ENCODE measurements around the gene RHOBTB1.
"Not testable (repeated sequence)": the region's sequence is repeated elsewhere in the genome, so short reads cannot be mapped to it uniquely, and the experiment has no call there.

The RHOBTB1 gene

DNA sequence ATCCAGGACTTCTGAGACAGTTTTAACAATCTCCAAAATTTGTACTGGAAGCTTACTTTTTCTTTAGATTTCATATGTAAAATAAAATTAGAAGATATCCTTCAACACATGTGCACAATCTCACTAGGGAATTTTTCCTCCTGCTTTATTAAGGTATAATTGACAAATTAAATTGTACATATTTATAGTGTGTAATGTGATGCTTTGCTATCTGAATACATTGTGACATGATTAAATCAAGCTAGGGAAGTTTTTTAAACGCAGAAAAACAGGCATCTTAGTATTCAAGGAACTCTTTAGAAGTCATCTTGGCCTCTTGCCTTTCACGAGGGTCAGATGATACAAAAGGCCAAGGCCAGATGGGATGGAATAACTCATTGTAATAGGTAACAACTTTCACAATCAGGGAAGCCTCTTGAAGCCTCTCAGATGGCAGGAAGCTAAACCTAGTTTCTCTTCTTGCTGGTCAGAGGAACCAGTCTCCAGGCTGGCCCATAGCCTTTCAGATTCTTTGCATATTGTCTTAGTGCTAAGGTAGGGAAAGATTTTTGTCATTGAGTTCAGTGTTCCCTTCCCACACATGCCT is 78.7 kb downstream of the RHOBTB1 start:
- no peak for DNase-seq (ENCODE audit: low spot score)

DNA sequence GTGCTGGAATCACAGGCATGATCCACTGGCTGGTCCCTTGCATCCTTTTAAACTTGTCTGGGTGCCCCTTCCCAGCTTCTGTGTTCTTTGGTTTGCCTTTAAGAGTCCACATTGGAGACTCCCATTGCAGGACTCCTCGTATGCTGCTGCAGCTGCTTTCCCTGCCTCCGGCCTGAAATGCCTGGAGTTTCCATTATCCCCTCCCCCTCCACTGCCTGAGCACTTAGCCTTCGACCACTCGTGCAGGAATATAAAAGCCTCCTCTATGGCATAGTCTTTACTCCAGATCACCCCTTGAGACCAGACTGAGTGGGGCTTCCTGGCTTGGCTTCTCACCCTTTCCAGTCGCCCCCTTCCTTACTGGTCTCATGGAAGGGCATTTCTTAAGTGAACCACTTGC is 80.2 kb downstream of the RHOBTB1 start:
- DNase-seq (ENCODE audit: low spot score) = no peak

DNA sequence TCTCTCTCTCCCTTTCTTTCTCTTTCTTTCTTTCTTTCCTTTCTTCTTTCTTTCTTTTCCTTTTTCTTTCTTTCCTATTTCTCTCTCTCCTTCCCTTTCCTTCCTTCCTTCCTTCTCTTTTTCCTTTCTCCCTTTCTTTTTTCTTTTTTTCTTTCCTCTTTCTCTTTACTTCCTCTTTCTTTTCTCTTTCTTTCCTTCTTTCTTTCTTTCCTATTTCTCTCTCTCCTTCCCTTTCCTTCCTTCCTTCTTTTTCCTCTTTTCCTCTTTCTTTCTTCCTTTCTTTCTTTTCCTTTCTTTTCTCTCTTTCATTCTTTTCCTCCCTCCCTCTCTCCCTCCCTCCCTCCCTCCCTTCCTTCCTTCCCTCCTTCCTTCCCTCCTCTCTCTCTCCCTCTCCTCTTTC is 81.5 kb downstream of the RHOBTB1 start:
- DNase-seq (ENCODE audit: low spot score) = no peak

DNA sequence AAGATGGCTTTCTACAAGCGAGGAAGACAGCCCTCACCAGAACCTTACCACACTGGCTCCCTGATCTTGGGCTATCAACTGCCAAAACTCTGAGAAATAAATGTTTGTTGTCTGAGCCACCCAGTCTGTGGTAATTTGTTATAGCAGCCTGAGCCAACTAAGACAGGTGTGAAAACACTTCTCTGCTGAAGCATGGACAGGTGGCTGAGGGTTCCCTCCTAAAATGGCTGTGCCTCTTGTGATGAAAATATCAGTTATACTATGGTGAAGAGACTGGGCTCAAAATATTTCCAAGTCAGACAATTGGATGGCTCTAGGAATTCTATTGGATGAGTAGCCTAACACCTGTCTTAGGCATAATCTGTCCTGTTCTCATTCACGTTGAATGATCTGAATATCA is 87.6 kb downstream of the RHOBTB1 start:
- no peak for DNase-seq (ENCODE audit: low spot score)

DNA sequence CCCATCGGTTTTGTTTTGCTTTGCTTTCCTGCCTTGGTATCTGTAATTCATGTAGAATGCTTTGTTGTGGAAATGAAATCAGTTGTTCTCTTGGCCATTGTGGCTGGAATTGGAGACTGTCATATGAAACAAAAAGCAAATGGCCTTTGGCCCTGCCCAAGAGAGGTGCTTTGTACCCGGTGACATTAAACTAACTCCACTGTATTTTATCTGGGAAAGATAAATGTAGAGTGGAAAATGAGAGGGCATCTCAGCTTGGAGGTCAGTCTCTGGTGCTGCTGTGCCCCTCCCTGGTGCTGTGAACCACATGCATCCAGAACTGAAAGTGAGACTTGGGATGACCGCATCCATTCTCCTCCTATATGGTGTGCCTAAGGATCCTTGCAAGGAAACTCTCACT is 90.3 kb downstream of the RHOBTB1 start:
- no peak for DNase-seq (ENCODE audit: low spot score)

DNA sequence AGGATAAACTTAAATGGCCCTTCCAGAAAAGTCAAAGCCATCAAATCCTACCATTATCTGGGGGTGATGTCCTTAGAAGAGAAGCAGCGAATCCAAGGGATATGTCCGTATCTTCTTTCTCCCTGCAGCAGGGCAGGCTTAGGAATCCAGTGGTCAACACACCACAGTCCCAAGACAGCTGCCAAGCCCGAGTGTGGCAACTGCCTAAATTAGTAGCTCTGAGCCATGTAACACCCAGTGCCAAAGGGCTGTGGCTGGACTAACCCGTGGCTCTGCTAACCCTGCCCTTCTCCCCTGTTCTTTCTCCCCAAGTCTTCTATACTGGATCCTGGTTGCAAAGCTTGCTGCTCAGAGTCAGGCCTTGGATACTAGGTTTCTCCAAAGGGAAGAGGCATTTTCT is 90.9 kb downstream of the RHOBTB1 start:
- DNase-seq (ENCODE audit: low spot score) = no peak

DNA sequence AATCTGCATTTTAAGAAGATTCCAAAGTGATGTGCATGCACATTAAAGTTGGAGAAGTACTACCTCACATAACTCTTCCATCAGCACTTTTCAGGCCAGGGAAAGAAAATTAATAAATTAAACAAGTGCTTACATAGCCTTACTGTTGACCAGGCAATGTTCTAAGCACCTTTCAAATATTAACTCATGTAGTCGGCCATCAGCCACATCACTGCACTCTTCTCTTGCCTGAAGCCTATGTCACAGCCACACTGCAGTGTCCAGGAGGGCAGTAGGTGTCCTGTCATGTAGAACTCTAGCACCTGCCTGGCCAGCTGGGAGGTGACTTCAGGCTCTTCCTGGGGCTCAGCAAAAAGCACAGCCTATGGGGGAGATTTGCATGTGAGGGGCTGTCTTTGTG is 94.2 kb downstream of the RHOBTB1 start:
- peak; percentile 35 for DNase-seq (ENCODE audit: low spot score)

DNA sequence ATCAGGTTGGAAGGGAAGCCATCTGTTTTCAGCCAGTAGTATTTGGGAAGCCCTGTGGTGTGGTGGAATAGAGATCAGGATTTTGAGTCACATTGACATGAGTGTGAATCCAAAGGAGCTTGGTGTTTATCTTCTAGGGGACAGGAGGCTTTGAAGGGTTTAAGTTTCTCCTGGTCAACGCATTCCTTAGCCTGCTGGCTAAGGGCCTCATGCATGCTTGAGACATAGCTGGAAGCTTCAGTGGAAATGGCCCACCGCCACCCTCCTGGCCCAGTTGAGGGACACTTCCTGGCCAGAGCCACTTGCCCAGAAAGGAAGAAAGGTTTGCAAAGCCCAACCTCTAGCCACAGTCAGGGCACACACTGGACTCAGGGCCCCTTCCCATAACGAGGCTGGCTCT is 94.8 kb downstream of the RHOBTB1 start:
- DNase-seq (ENCODE audit: low spot score) = no peak

DNA sequence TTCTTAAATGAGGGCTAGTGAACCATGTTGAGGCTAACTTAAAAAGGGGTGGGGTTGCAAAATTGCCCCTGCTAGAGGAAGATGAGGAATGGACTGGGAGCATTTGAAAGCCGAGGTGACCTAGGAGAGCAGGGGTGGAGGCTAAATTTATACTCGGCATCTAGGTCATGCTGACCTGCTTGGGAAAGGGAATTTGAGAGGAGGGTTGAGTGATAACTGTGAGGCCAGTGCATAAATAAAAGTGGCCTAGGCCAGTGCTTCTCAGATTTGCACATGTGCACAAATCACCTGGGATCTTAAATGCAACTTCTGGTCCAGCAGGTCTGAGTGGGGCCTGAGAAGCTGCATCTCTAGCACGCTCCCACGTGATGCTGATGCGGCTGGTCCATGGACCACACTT is 95.3 kb downstream of the RHOBTB1 start:
- no peak for DNase-seq (ENCODE audit: low spot score)

DNA sequence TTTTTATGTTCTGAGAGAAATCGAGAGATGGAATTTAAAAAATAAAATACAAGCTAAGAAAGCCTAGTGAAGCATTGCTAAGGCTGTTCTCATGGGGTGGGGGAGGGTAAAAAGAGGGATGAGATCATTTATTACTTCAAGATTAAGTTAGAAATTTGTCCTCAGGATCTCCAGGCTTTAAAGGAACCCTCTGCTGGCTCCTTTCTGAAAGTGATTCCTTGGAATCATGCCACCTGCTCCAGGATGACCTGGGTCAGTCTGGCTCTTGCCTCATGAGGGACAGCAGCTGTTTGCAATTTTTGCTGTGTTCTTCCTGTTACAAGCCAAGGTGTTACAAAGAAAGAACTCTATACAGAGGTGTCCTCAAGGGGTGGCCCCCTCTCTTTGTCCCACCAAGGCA is 95.9 kb downstream of the RHOBTB1 start:
- DNase-seq (ENCODE audit: low spot score) = peak; percentile 71

DNA sequence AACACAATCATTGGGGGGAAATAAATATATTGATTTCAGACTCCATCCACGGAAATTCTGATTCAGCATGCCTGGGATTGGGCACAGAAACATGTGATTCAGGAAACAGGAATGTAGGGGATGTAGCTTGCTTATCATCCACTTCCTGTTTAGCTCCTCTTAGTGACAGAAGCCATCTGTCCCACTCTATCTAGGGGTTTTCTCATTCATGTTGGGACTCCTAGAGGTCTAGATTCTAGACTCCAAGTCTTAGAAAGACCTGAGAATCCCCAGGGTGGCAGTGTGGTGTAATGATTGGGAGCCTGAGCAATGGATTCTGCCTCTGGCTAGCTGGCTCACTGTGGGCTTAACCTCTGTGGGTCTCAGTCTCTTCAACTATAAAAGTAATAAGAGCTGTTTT is 97.8 kb downstream of the RHOBTB1 start:
- peak; percentile 64 for DNase-seq (ENCODE audit: low spot score)

DNA sequence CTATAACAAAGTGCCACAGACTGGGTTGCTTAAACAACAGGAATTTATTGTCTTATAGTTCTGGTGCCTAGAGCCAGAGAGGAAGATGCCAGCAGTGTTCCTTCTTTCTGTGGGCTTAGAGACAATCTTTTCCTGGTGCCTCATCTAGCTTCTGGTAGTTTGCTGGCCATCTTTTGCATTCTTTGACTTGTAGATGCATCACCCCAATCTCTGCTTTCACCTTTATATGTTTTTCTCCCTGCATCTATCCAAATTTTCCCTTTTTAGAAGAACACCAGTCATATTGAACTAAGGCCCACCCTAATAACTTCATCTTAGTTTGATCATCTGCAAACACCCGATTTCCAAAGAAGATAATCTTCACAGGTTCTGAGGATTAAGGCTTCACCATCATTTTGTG is 98.9 kb downstream of the RHOBTB1 start:
- DNase-seq (ENCODE audit: low spot score) = no peak

DNA sequence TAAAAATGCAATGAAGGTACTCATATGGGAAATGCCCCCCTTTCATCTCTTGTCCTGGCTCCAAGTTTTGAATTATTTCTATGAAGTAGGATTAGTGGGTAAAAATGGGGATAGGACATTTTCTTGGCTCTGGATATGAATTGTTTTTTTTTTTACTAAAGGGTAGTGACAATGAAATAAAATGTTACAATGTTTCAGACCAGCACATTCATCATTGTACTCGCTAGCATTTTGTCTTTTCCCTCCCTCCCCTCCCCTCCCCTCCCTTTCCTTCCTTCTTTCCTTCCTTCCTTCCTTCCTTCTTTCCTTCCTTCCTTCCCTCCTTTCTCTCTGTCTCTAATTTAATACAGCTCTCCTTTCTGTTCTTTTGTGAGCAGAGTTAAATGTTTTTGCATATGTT is 101.3 kb downstream of the RHOBTB1 start:
- no peak for DNase-seq (ENCODE audit: low spot score)

DNA sequence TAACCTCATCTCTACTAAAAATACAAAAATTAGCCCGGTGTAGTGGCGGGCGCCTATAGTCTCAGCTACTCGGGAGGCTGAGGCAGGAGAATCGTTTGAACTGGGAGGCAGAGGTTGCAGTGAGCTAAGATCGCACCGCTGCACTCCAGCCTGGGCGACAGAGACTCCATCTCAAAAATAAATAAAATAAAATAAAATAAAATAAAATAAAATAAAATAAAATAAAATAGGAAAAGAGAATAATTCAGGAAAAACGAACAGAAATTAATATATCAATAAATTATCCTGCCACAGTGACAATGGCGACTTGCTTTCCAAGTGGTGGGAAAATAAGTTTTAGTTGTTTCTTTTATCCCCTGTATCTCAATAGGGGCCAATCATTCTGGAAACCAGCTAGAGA is 102.8 kb downstream of the RHOBTB1 start:
- not testable (repeated sequence) for DNase-seq (ENCODE audit: low spot score)

DNA sequence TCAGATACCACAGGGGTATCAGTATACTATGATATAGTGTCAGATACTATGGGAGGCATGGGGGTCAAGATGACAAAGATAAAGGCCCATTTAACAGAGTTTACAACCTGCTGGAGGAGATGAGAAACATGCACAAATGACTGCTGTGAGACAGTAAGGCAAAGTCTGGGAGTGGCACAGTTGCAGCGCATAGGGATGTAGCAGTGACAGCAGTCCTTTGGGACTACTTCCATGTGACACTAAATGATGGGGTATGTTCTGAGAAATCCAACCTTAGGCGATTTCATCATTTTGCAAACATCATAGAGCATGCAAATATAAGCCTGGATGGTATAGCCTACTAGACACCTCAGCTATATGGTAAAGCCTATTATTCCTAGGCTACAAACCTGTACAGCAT is 108.9 kb downstream of the RHOBTB1 start:
- DNase-seq (ENCODE audit: low spot score) = no peak

DNA sequence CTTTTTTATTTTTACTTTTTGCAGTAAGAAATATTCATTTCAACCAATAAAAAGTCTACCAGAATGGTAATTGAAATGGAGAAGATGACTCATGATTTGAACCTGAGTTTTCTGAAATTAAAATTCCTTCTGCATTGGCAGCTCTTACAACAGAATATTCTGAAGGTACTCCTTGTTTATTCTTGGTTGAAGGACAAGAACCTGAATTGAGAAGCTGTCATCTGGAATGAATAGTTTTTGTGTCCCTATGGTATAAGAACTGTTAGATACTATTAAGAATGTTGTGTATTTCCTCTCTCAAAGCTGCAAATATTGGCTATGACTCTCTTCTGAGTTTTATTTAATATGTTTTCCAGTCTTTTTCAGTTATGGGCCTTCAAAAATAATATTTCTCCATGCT is 109.6 kb downstream of the RHOBTB1 start:
- DNase-seq (ENCODE audit: low spot score) = no peak

DNA sequence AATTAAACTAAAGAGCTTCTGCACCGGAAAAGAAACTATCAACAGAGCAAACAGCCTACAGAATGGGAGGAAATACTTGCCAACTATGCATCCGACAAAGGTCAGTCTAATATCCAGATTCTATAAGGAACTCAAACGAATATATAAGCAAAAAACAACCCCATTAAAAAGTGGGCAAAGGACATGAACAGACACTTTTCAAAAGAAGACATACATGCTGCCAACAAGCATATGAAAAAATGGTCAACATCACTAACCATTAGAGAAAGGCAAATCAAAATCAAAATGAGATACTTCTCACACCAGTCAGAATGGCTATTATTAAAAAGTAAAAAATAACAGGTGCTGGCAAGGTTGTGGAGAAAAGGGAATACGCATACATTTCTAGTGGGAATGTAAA is 111.8 kb downstream of the RHOBTB1 start:
- DNase-seq (ENCODE audit: low spot score) = not testable (repeated sequence)

DNA sequence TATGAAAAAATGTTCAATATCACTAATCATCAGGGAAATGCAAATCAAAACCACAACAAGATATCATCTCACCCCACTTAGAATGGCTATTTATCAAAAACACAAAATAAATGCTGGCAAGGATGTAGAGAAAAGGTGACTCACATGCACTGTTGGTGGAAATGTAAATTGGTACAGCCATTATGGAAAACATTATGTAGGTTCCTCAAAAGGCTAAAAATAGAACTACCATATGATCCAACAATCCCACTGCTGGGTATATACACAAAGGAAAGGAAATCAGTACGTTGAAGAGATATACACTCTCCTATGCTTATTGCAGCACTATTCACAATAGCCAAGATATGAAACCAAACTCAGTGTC is 115.5 kb downstream of the RHOBTB1 start:
- DNase-seq (ENCODE audit: low spot score) = peak; percentile 5

DNA sequence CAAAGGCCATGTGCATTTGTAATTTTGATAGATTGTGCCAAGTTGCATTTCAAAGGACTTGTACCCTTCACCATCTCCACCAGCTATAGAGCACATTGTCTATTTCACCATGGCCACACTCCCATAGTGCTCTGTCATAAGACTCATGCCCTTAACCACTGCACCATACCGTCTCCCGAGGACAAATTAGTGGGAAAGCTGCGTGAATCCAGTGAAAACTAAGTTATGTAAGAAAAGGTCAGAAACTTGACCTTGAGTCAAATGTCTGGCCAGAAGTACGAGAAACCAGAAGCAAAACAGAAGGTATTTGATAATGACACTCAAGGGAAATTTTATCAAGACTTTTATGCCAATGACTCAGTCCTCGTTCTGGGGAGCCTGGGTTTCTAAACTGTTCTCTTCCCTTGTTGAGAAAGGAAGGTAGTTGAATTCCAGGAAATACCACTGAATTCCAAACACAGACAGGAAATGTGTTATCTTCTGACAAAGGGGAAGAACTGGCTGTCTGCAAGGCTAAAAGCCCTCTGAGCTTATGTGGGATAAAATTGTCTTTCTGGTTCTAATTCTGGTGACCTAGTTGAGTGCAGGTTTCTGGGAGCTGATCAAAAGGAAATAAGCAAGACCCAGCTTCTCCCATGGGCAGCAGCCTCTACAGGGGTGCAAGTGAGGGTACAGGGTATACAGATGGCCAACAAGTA is 116.0 kb downstream of the RHOBTB1 start:
- DNase-seq (ENCODE audit: low spot score) = peak; percentile 80

DNA sequence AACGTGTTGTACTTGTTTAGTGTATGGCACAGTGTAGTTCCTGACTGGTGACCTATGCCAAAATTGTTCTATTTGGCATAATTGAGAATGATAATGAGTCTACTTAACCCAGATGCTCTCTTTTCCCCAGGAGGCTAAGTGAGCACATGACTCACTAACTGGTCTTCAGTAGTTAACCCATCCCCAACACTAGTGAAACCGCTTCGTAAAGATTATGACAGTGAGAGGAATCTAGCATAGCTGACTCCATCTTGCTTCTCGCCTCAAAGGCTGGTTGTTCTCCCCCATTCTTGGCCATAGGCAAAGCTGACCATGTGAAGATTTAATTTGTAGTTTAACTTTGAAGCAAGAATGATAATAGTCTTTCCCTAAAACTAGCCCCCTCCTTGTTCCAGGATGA is 118.5 kb downstream of the RHOBTB1 start:
- DNase-seq (ENCODE audit: low spot score) = no peak

DNA sequence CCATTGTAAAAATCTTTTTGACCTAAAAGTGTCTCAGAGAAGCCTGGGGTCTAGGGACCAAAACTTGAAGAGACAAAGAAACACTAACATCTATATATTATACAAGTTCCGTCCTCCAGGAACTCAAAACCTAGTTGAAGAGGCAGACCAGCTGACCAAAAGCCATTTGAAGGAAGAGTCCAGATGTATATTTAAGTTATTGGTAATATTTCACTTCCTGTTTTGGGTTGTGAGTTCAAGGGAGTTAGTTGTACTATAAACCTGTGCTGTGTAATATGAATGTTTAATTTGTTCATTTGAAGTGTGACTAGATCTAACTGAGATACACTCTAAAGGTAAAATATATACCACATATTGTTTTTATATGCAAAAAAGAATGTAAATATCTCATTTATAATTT is 120.7 kb downstream of the RHOBTB1 start:
- no peak for DNase-seq (ENCODE audit: low spot score)

DNA sequence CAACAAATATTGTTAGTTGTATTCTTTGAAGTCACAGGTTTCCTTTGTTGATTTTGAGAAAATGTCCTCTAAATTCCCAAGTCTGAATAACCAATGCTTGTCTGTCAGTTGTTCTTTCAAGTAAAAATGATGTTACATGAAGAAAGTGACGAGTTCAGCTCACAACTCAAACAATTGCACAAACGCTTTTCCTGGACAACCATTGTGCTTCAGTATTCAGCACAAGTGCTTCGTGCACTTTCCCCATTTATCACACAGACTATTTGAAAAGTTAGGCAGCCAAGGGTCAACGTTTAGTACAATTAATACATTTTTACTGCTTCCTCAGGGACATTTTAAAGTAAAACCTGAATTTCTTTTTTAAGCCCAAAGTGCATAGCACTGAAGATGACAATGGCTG is 121.2 kb downstream of the RHOBTB1 start:
- no peak for DNase-seq (ENCODE audit: low spot score)

DNA sequence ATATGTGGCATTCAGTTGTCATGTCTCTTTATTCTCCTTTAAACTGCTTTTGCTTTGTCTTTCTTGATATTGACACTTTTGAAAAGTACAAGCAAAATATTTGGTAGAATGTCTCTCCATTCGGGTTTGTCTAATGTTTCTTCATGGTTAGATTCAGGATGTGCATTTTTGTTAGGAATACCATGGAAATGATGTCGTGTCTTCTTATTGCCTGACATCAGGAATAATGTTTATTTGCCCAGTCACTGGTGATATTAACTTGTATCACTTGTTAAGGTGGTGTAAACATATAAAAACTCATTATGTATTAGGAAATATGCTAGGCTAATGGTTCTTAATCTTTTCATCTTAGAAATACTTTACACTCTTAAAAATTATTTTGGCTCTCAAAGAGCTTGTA is 122.3 kb downstream of the RHOBTB1 start:
- DNase-seq (ENCODE audit: low spot score) = peak; percentile 39

DNA sequence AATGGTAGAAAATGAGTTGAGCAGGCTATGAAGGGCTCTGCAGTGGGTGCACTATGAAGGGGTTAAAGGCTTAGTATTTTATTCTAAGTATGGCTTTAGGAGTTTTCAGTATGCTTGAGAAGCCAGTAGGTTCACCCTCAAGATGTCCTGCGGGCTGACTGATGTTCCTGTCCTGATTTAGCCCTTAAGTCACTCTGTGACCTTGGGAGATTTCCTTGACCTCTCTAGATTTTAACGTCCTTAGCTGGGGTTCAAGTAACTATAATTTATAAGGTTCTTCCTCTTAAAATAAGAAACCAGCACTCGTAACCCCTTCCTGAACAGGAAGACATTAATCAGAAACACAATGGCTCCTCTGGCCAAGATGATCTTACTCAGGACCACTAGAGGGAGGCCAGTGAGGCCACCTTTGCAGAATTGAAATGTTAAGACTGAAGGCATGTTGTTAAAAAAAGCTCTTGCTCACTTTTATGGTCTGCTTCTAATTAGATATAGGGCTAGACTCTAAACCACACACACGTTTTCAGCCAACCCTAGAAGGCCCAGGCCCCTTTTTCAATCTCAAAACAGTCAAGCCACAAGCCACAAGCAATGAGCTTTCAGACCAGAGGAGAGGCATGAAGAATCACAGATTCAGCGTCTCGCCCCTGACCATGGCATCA is 123.8 kb downstream of the RHOBTB1 start:
- no peak for DNase-seq (ENCODE audit: low spot score)

All from kidney tubule cell (primary cell).